Activated CD4-positive, alpha-beta T cell treated with anti-CD3 and anti-CD28 coated beads, Interleukin-2, amount 10 ng/mL, durations not matched to agents 24 days and 14 days (primary cell): ENCODE results near the gene PLAU. TPM values are rescaled to one million over a fixed set of nuclear protein-coding genes. Genes with fewer than 3 reads are reported as not detected.
A peak's percentile ranks its signal among the peaks of the same experiment; 100 is the strongest.
"Not testable (repeated sequence)": the region's sequence is repeated elsewhere in the genome, so short reads cannot be mapped to it uniquely, and the experiment has no call there.

Experiments used
- DNase-seq: peaks from one replicate; pipeline ENCODE4 v3.0.0; 2022
- H3K27ac Mint-ChIP-seq: one replicate; pipeline ENCODE4 v1.8.0; 2022; ENCODE audit warnings: mild to moderate bottlenecking, mixed read lengths
- H3K27me3 Mint-ChIP-seq: one replicate; pipeline ENCODE4 v1.8.0; 2022; ENCODE audit warnings: mixed read lengths
- H3K36me3 Mint-ChIP-seq: one replicate; pipeline ENCODE4 v1.8.0; 2022; ENCODE audit warnings: low read depth, mild to moderate bottlenecking, mixed read lengths
- H3K4me1 Mint-ChIP-seq: one replicate; pipeline ENCODE4 v1.8.0; 2021; ENCODE audit warnings: mixed read lengths
- H3K4me3 Mint-ChIP-seq: one replicate; pipeline ENCODE4 v1.8.0; 2022; ENCODE audit warnings: mild to moderate bottlenecking, moderate library complexity, mixed read lengths
- H3K9me3 Mint-ChIP-seq: one replicate; pipeline ENCODE4 v1.8.0; 2021; ENCODE audit warnings: mixed read lengths
- intact Hi-C: fragments of 100-400 bp; cut with micrococcal nuclease; formaldehyde crosslinking; loops from one replicate; pipeline ENCODE4 v1.15.1; 2023
- total RNA-seq: library from RNA; stranded (reverse); gene quantifications from 2 replicates; pipeline ENCODE4 v1.2.3, GENCODE V29; 2022

The PLAU gene
- total RNA-seq, 1 donor from 2014 or later, result 0.72 TPM

- Mint-ChIP-seq H3K4me3 (no peak overlapping the region), H3K27me3 (peaks cover 14% of the 10 kb centered on the region), H3K27ac (no peak overlapping the region), H3K9me3 (no peaks in the 10 kb centered on the region), H3K4me1 (peaks cover 7% of the 10 kb centered on the region), H3K36me3 (no peaks in the 10 kb centered on the region)
- DNase-seq, result no peak
- intact Hi-C loops, result no loop called here
Measured at GRCh38 chr10:73948947-73949633, 38.2 kb downstream of the PLAU start.

- Mint-ChIP-seq H3K4me3 (no peak overlapping the region), H3K36me3 (no peaks in the 10 kb centered on the region), H3K27ac (no peak overlapping the region), H3K4me1 (peaks cover 10% of the 10 kb centered on the region), H3K9me3 (no peaks in the 10 kb centered on the region), H3K27me3 (peaks cover 13% of the 10 kb centered on the region)
- no peak for DNase-seq
- intact Hi-C loops, result no loop called here
Measured at GRCh38 chr10:73950155-73950948, 39.4 kb downstream of the PLAU start.

GRCh38 chr10:73953665-73954064 lies 42.7 kb downstream of the PLAU start:
- Mint-ChIP-seq H3K4me3 (no peak overlapping the region), H3K27ac (no peak overlapping the region), H3K4me1 (peaks cover 33% of the 10 kb centered on the region), H3K9me3 (no peaks in the 10 kb centered on the region), H3K36me3 (no peaks in the 10 kb centered on the region), H3K27me3 (peaks cover 4% of the 10 kb centered on the region)
- intact Hi-C loops, result no loop called here
- DNase-seq, result no peak

GRCh38 chr10:73954737-73955136 lies 43.8 kb downstream of the PLAU start:
- Mint-ChIP-seq H3K9me3 (no peaks in the 10 kb centered on the region), H3K36me3 (no peaks in the 10 kb centered on the region), H3K27ac (no peak overlapping the region), H3K27me3 (peaks cover 4% of the 10 kb centered on the region), H3K4me3 (no peak overlapping the region), H3K4me1 (peaks cover 40% of the 10 kb centered on the region)
- no peak for DNase-seq
- intact Hi-C loops, result loop anchor here (5.0 kb wide), 2 partner anchors 42 to 67 kb away; partner anchors contain the start of gene PLAU

GRCh38 chr10:73955719-73956118 lies 44.8 kb downstream of the PLAU start:
- peaks cover 47% of the 10 kb centered on the region for H3K4me1 Mint-ChIP-seq
- peaks cover 2% of the 10 kb centered on the region for H3K27me3 Mint-ChIP-seq
- peak overlapping the region; percentile 15 for H3K4me3 Mint-ChIP-seq
- peak overlapping the region; percentile 62 for H3K27ac Mint-ChIP-seq
- no peak for DNase-seq
- no peaks in the 10 kb centered on the region for H3K9me3 Mint-ChIP-seq
- intact Hi-C loops, result loop anchor here (1.0 to 5.0 kb wide), 4 partner anchors 43 to 123 kb away; partner anchors contain the start of gene PLAU
- no peaks in the 10 kb centered on the region for H3K36me3 Mint-ChIP-seq

GRCh38 chr10:73956476-73957359 lies 45.8 kb downstream of the PLAU start:
- no peaks in the 10 kb centered on the region for H3K9me3 Mint-ChIP-seq
- peak; percentile 80 for DNase-seq
- H3K27ac Mint-ChIP-seq, result peak overlapping the region; percentile 86
- H3K27me3 Mint-ChIP-seq, result peaks cover 2% of the 10 kb centered on the region
- peaks cover 47% of the 10 kb centered on the region for H3K4me1 Mint-ChIP-seq
- no peaks in the 10 kb centered on the region for H3K36me3 Mint-ChIP-seq
- peak overlapping the region; percentile 78 for H3K4me3 Mint-ChIP-seq
- intact Hi-C loops, result loop anchor here (1.0 to 5.0 kb wide), 5 partner anchors 42 to 122 kb away; partner anchors contain the start of genes PLAU and VCL

- Mint-ChIP-seq H3K9me3 (no peaks in the 10 kb centered on the region), H3K27ac (no peak overlapping the region), H3K36me3 (no peaks in the 10 kb centered on the region), H3K27me3 (no peaks in the 10 kb centered on the region), H3K4me1 (peaks cover 40% of the 10 kb centered on the region), H3K4me3 (no peak overlapping the region)
- intact Hi-C loops, result loop anchor here (5.0 kb wide), 2 partner anchors 47 to 72 kb away; partner anchors contain the start of gene PLAU
- DNase-seq, result no peak
Measured at GRCh38 chr10:73959484-73960243, 48.7 kb downstream of the PLAU start.

- Mint-ChIP-seq H3K4me1 (peaks cover 19% of the 10 kb centered on the region), H3K27ac (no peak overlapping the region), H3K9me3 (no peaks in the 10 kb centered on the region), H3K27me3 (peaks cover 5% of the 10 kb centered on the region), H3K36me3 (no peaks in the 10 kb centered on the region), H3K4me3 (no peak overlapping the region)
- no peak for DNase-seq
- intact Hi-C loops, result no loop called here
Measured at GRCh38 chr10:73962386-73962785, 51.5 kb downstream of the PLAU start.

- H3K9me3 Mint-ChIP-seq, intact Hi-C loops, H3K27me3 Mint-ChIP-seq, DNase-seq, H3K27ac Mint-ChIP-seq, H3K36me3 Mint-ChIP-seq, H3K4me3 Mint-ChIP-seq: not testable (repeated sequence)
- peaks cover 15% of the 10 kb centered on the region for H3K4me1 Mint-ChIP-seq
Measured at GRCh38 chr10:73963533-73963932, 52.6 kb downstream of the PLAU start.

- no peak for DNase-seq
- H3K9me3 Mint-ChIP-seq, result no peaks in the 10 kb centered on the region
- H3K4me1 Mint-ChIP-seq, result peaks cover 7% of the 10 kb centered on the region
- H3K27ac Mint-ChIP-seq, result no peak overlapping the region
- intact Hi-C loops, result no loop called here
- peaks cover 5% of the 10 kb centered on the region for H3K27me3 Mint-ChIP-seq
- H3K36me3 Mint-ChIP-seq, result no peaks in the 10 kb centered on the region
- H3K4me3 Mint-ChIP-seq, result no peak overlapping the region
Measured at GRCh38 chr10:73964743-73965142, 53.8 kb downstream of the PLAU start.

GRCh38 chr10:73965267-73965889 lies 54.4 kb downstream of the PLAU start:
- H3K36me3 Mint-ChIP-seq, H3K4me3 Mint-ChIP-seq, H3K4me1 Mint-ChIP-seq, H3K27ac Mint-ChIP-seq, intact Hi-C loops, H3K27me3 Mint-ChIP-seq, DNase-seq, H3K9me3 Mint-ChIP-seq: not testable (repeated sequence)

- intact Hi-C loops, result no loop called here
- Mint-ChIP-seq H3K27me3 (peaks cover 8% of the 10 kb centered on the region), H3K27ac (no peak overlapping the region), H3K4me3 (no peak overlapping the region), H3K4me1 (no peaks in the 10 kb centered on the region), H3K9me3 (no peaks in the 10 kb centered on the region), H3K36me3 (no peaks in the 10 kb centered on the region)
- no peak for DNase-seq
Measured at GRCh38 chr10:73965890-73966768, 55.2 kb downstream of the PLAU start.
